H1 (cell line): ENCODE results near the gene RIPPLY2. TPM values are rescaled to one million over a fixed set of nuclear protein-coding genes. Genes with fewer than 3 reads are reported as not detected.

Experiments used
- CTCF ChIA-PET: fragments of 300-600 bp; sonication (Branson Sonifier 250); formaldehyde crosslinking; loops from one replicate; lab custom pipeline; 2021; ENCODE audit not compliant: partially characterized antibody; lab: Charles Lee
- POLR2A ChIA-PET: fragments of 300-600 bp; sonication (Branson Sonifier 250); formaldehyde crosslinking; loops from one replicate; lab custom pipeline; 2021; ENCODE audit warnings: inconsistent platforms; ENCODE audit not compliant: partially characterized antibody; lab: Charles Lee
- DNase-seq, 2 experiments: peaks; one replicate each; pipeline versions ENCODE4 v3.0.0 to v3.0.0-alpha.2; 2010 to 2022; ENCODE audit warnings: low spot score in 2 of 2, low read depth in 1 of 2, mixed read lengths in 1 of 2
- FAIRE-seq: peaks from 2 replicates; lab custom pipeline; 2011; peaks lifted over from hg19 to GRCh38; lab: Jason Lieb, UNC
- H2AFZ ChIP-seq: 2 replicates; pipeline ENCODE4 v1.8.1; 2012; ENCODE audit warnings: low read length, inconsistent platforms
- H2AK5ac ChIP-seq: 2 replicates; pipeline ENCODE4 v1.6.1; 2013; ENCODE audit warnings: low read depth, low read length
- H2BK120ac ChIP-seq: replicated peaks from 2 replicates; pipeline ENCODE3; 2013; ENCODE audit warnings: low read depth, low read length, inconsistent platforms
- H2BK12ac ChIP-seq: 2 replicates; pipeline ENCODE4 v1.6.1; 2013; ENCODE audit warnings: low read depth, low read length
- H2BK15ac ChIP-seq: 2 replicates; pipeline ENCODE4 v1.6.1; 2013; ENCODE audit warnings: low read length
- H2BK20ac ChIP-seq: 2 replicates; pipeline ENCODE4 v1.6.1; 2013; ENCODE audit warnings: low read length
- H2BK5ac ChIP-seq: 2 replicates; pipeline ENCODE4 v1.6.1; 2013; ENCODE audit warnings: low read depth, low read length
- H3K14ac ChIP-seq: 2 replicates; pipeline ENCODE4 v1.6.1; 2013; ENCODE audit warnings: inconsistent platforms; ENCODE audit not compliant: insufficient read length
- H3K18ac ChIP-seq: 2 replicates; pipeline ENCODE4 v1.6.1; 2013; ENCODE audit warnings: low read length; ENCODE audit errors: extremely low read depth
- H3K23ac ChIP-seq: 2 replicates; pipeline ENCODE4 v1.6.1; 2013; ENCODE audit warnings: inconsistent platforms; ENCODE audit not compliant: insufficient read length
- H3K23me2 ChIP-seq: 2 replicates; pipeline ENCODE4 v1.6.1; 2013; ENCODE audit warnings: low read depth, low read length
- H3K27ac ChIP-seq: 2 replicates; pipeline ENCODE4 v1.6.1; 2011; ENCODE audit warnings: low read depth, low read length, inconsistent platforms
- H3K27me3 ChIP-seq, 4 experiments: replicated peaks in 1 of 4; 1 replicate in 1 of 4; 2 replicates in 3 of 4; pipeline versions ENCODE4 v1.6.1 to v1.8.1; 2011 to 2013; ENCODE audit warnings: low read length in 3 of 4, mild to moderate bottlenecking in 3 of 4, inconsistent platforms in 2 of 4, mixed read lengths in 2 of 4, moderate library complexity in 1 of 4; ENCODE audit not compliant: control insufficient read depth in 3 of 4, insufficient read depth in 3 of 4; ENCODE audit errors: extremely low read depth in 1 of 4
- H3K36me3 ChIP-seq, 4 experiments: 2 replicates each; pipeline versions ENCODE4 v1.6.1 to v1.8.1; 2011 to 2013; ENCODE audit warnings: mild to moderate bottlenecking in 4 of 4, low read length in 3 of 4, moderate library complexity in 2 of 4, control low read depth in 1 of 4, inconsistent platforms in 1 of 4; ENCODE audit not compliant: insufficient read depth in 4 of 4, control insufficient read depth in 2 of 4
- H3K4ac ChIP-seq: replicated peaks from 2 replicates; pipeline ENCODE3; 2013; ENCODE audit warnings: low read length, low read depth, mixed read lengths, inconsistent platforms; ENCODE audit not compliant: insufficient read length
- H3K4me1 ChIP-seq, 4 experiments: replicated peaks in 1 of 4; 1 replicate in 1 of 4; 2 replicates in 3 of 4; pipeline versions ENCODE4 v1.6.1 to v1.8.1; 2011 to 2013; ENCODE audit warnings: low read length in 3 of 4, inconsistent platforms in 2 of 4, mixed read lengths in 1 of 4; ENCODE audit not compliant: insufficient read depth in 4 of 4, control insufficient read depth in 3 of 4
- H3K4me2 ChIP-seq, 2 experiments: 2 replicates each; pipeline versions ENCODE4 v1.6.1 to v1.8.1; 2011 to 2013; ENCODE audit warnings: low read depth in 2 of 2, low read length in 2 of 2, control low read depth in 1 of 2, inconsistent platforms in 1 of 2, mild to moderate bottlenecking in 1 of 2; ENCODE audit not compliant: insufficient read depth in 1 of 2
- H3K4me3 ChIP-seq, 4 experiments: fragments of 200-600, 300-600 bp in 1 of 4; sonication (generic), shearing (Covaris generic), sonication (Bioruptor Twin) in 1 of 4; 2 replicates each; pipeline versions ENCODE4 v1.5.1 to v1.8.1; 2011 to 2016; ENCODE audit warnings: low read length in 4 of 4, low read depth in 3 of 4, control low read depth in 2 of 4, inconsistent platforms in 2 of 4, mild to moderate bottlenecking in 2 of 4, mixed read lengths in 1 of 4, moderate library complexity in 1 of 4; ENCODE audit not compliant: insufficient read depth in 2 of 4; ENCODE audit errors: extremely low read depth in 1 of 4
- H3K56ac ChIP-seq: replicated peaks from 2 replicates; pipeline ENCODE3; 2013; ENCODE audit warnings: low read depth, mild to moderate bottlenecking, mixed read lengths, low read length, inconsistent platforms; ENCODE audit not compliant: insufficient read length
- H3K79me1 ChIP-seq: 2 replicates; pipeline ENCODE4 v1.6.1; 2013; ENCODE audit warnings: low read depth, low read length, control low read depth
- H3K79me2 ChIP-seq, 2 experiments: 2 replicates each; pipeline versions ENCODE4 v1.6.1 to v1.8.1; 2012 to 2013; ENCODE audit warnings: low read length in 2 of 2, mild to moderate bottlenecking in 2 of 2, inconsistent platforms in 1 of 2; ENCODE audit not compliant: insufficient read depth in 2 of 2, control insufficient read depth in 1 of 2
- H3K9ac ChIP-seq, 4 experiments: replicated peaks in 1 of 4; 1 replicate in 1 of 4; 2 replicates in 3 of 4; pipeline versions ENCODE4 v1.6.1 to v1.8.1; 2011 to 2013; ENCODE audit warnings: low read depth in 3 of 4, low read length in 3 of 4, control low read depth in 2 of 4, mild to moderate bottlenecking in 2 of 4, moderate library complexity in 2 of 4, inconsistent platforms in 1 of 4; ENCODE audit errors: extremely low read depth in 1 of 4
- H3K9me3 ChIP-seq, 2 experiments: 2 replicates each; pipeline versions ENCODE4 v1.6.1 to v1.8.1; 2012 to 2013; ENCODE audit warnings: mild to moderate bottlenecking in 2 of 2, moderate library complexity in 2 of 2, control low read depth in 1 of 2, inconsistent platforms in 1 of 2, low read depth in 1 of 2, low read length in 1 of 2, mixed read lengths in 1 of 2; ENCODE audit not compliant: insufficient read depth in 2 of 2
- H4K20me1 ChIP-seq, 2 experiments: replicated peaks in 1 of 2; 2 replicates each; pipeline versions ENCODE3 to v1.8.1; 2011 to 2013; ENCODE audit warnings: inconsistent platforms in 2 of 2, low read length in 2 of 2, mild to moderate bottlenecking in 1 of 2; ENCODE audit not compliant: insufficient read depth in 2 of 2, control insufficient read depth in 1 of 2
- H4K5ac ChIP-seq: 2 replicates; pipeline ENCODE4 v1.6.1; 2013; ENCODE audit warnings: low read length, low read depth, mixed read lengths, inconsistent platforms; ENCODE audit not compliant: insufficient read length
- H4K8ac ChIP-seq: 2 replicates; pipeline ENCODE4 v1.8.0; 2013; ENCODE audit warnings: mild to moderate bottlenecking, moderate library complexity, low read length, inconsistent platforms; ENCODE audit not compliant: insufficient read depth; ENCODE audit errors: extremely low read depth
- H4K91ac ChIP-seq: replicated peaks from 2 replicates; pipeline ENCODE3; 2013; ENCODE audit warnings: low read length, mixed read lengths, inconsistent platforms; ENCODE audit not compliant: insufficient read length
- HDAC2 ChIP-seq, 2 experiments: fragments of 300-600 bp in 1 of 2; sonication (generic) in 1 of 2; IDR thresholded peaks; 2 replicates each; pipeline ENCODE4 v1.6.1; 2011 to 2012; ENCODE audit warnings: low read depth in 2 of 2, low read length in 2 of 2, mild to moderate bottlenecking in 2 of 2, moderate library complexity in 2 of 2, borderline replicate concordance in 1 of 2, inconsistent platforms in 1 of 2
- NRF1 ChIP-seq: IDR thresholded peaks from 2 replicates; pipeline ENCODE4 v1.6.1; 2011; ENCODE audit warnings: mild to moderate bottlenecking, low read depth, low read length, improper control_type of control experiment
- POU5F1 ChIP-seq: IDR thresholded peaks from 2 replicates; pipeline ENCODE4 v1.6.1; 2011; ENCODE audit warnings: low read depth, mild to moderate bottlenecking, low read length, moderate library complexity
- SIX5 ChIP-seq: IDR thresholded peaks from 2 replicates; pipeline ENCODE4 v1.6.1; 2011; ENCODE audit warnings: mild to moderate bottlenecking, low read depth, low read length
- YY1 ChIP-seq: IDR thresholded peaks from 2 replicates; pipeline ENCODE4 v1.6.1; 2011; ENCODE audit warnings: low read depth, mild to moderate bottlenecking, low read length
- WGBS, 2 experiments: shearing (Covaris generic) in 1 of 2; methylation state at CpG; one replicate each; pipeline versions ENCODE4 v1.1.6 to v1.1.7; 2013 to 2015; ENCODE audit warnings: low lambda C conversion rate in 2 of 2, mixed read lengths in 2 of 2, inconsistent platforms in 1 of 2, low coverage in 1 of 2, missing lambda C conversion rate in 1 of 2; ENCODE audit not compliant: insufficient replicate concordance in 2 of 2, insufficient coverage in 1 of 2, insufficient read length in 1 of 2; ENCODE audit errors: extremely low coverage in 1 of 2, missing lambda C conversion rate in 1 of 2; 5-methylcytosine and 5-hydroxymethylcytosine counted together
- polyA plus RNA-seq, 7 experiments: library from polyadenylated mRNA; depleted of rRNA in 3 of 7; stranded (reverse) in 5 of 7; unstranded in 2 of 7; fragments of >200 nt in 5 of 7; fragments of 200-250 nt in 2 of 7; gene quantifications; 1 replicate in 5 of 7; 2 replicates in 1 of 7; 4 replicates in 1 of 7; pipeline versions ENCODE4 v1.2.1 to v1.2.3, GENCODE V29; 2011 to 2013; ENCODE audit warnings: missing spikeins in 2 of 7, mixed read lengths in 2 of 7
- total RNA-seq: library from RNA; stranded (reverse); fragmentation: NEBNext Ultra II Directional; extraction: Animal tissue kit (Norgen Biotek cat#: 25700); gene quantifications from 2 replicates; pipeline ENCODE4 v1.2.1, GENCODE V29; 2021

The RIPPLY2 gene
- total and polyA plus RNA-seq, 2 of the 8 experiments (the other 6 are each of a cell fraction or from before 2014, with no cell fraction given), result 0.74 to 1.5 TPM

DNA sequence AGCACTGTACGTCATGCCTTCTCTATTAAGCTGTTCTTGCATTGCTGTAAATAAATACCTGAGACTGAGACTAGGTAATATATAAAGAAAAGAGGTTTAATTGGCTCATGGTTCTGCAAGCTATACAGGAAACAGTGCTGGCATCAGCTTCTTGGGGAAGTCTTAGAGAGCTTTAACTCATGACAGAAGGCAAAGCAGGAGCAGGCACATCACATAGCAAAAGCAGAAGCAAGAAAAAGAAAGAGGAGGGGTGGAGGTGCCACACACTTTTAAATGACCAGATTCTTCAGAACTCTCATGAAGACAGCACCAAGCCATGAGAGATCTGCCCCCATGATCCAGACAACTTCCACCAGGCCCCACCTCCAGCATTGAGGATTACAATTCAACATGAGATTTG is 36.5 kb downstream of the RIPPLY2 start:
- Histone ChIP-seq H3K18ac (no peak overlapping the region), H2BK12ac (no peak overlapping the region), H3K27me3 (no peaks in the 10 kb centered on the region), H3K79me1 (no peaks in the 10 kb centered on the region), H2BK5ac (no peak overlapping the region), H3K4me3 (no peak overlapping the region), H3K14ac (no peak overlapping the region), H3K23ac (no peak overlapping the region), H3K4me1 (no peaks in the 10 kb centered on the region; a peak in 1 of 7 replicates), H3K4ac (no peak overlapping the region), H2BK20ac (no peak overlapping the region), H4K20me1 (no peaks in the 10 kb centered on the region), H2BK15ac (no peak overlapping the region), H3K56ac (no peak overlapping the region), H3K4me2 (no peak overlapping the region), H3K23me2 (no peaks in the 10 kb centered on the region), H4K8ac (no peak overlapping the region), H2AFZ (no peak overlapping the region), H3K79me2 (no peaks in the 10 kb centered on the region; a peak in 1 of 4 replicates), H3K27ac (no peak overlapping the region), H3K9ac (no peak overlapping the region), H2AK5ac (no peak overlapping the region), H4K5ac (no peak overlapping the region), H3K9me3 (no peaks in the 10 kb centered on the region), H2BK120ac (no peak overlapping the region), H4K91ac (no peak overlapping the region), H3K36me3 (no peaks in the 10 kb centered on the region)
- TF ChIP-seq POU5F1 (no peak), SIX5 (no peak), NRF1 (no peak), HDAC2 (IDR thresholded peaks at IDR 0.05; ENCODE audit: borderline replicate concordance in 1 of 2, low read depth in 2 of 2, low read length in 2 of 2) (no peak), YY1 (no peak)
- no peak for DNase-seq
- FAIRE-seq, result no peak
- 96% methylated on average over 1 of the region's 1 CpG; no CpG with 5 or more reads in 1 of the 2 experiments for WGBS, 2 experiments
- POLR2A ChIA-PET, result no interaction called here
- CTCF ChIA-PET, result interaction anchor here (0.7 to 1.9 kb wide), 5 partner anchors 10 to 885 kb away, joined by 3 to 7 read pairs (median 5); partner anchors contain the start of gene CEP162
